Calu3 (cell line): ENCODE data around the gene DGKI. TPM values are rescaled to one million over a fixed set of nuclear protein-coding genes. Genes with fewer than 3 reads are reported as not detected.

Source experiments
- BruUV-seq: library from RNA; stranded (reverse); fragments of 400-500 nt; replicated peaks from 2 replicates; lab custom pipeline; 2021; lab: Mats Ljungman, UMichigan
- CTCF ChIA-PET: fragments of 300-600 bp; sonication (Branson Sonifier 250); formaldehyde crosslinking; loops from one replicate; lab custom pipeline; 2022; ENCODE audit warnings: antibody characterized with exemption; lab: Charles Lee
- DNase-seq: peaks from one replicate; pipeline ENCODE4 v3.0.0; 2022
- H3K27ac Mint-ChIP-seq: one replicate; pipeline ENCODE4 v1.8.0; 2022; ENCODE audit warnings: mixed read lengths; ENCODE audit not compliant: unreplicated experiment
- H3K27me3 Mint-ChIP-seq: one replicate; pipeline ENCODE4 v1.8.0; 2022; ENCODE audit warnings: mixed read lengths; ENCODE audit not compliant: unreplicated experiment
- H3K36me3 Mint-ChIP-seq: one replicate; pipeline ENCODE4 v1.8.0; 2022; ENCODE audit warnings: mild to moderate bottlenecking, moderate library complexity, mixed read lengths; ENCODE audit not compliant: insufficient read depth, unreplicated experiment
- H3K4me1 Mint-ChIP-seq: one replicate; pipeline ENCODE4 v1.8.0; 2022; ENCODE audit warnings: mild to moderate bottlenecking, low read depth, mixed read lengths; ENCODE audit not compliant: unreplicated experiment
- H3K4me3 Mint-ChIP-seq: one replicate; pipeline ENCODE4 v1.8.0; 2022; ENCODE audit warnings: mild to moderate bottlenecking, low read depth, moderate library complexity, mixed read lengths; ENCODE audit not compliant: unreplicated experiment
- H3K9me3 Mint-ChIP-seq: one replicate; pipeline ENCODE4 v1.8.0; 2022; ENCODE audit warnings: low read depth, mixed read lengths; ENCODE audit not compliant: unreplicated experiment
- intact Hi-C: fragments of 100-400 bp; cut with micrococcal nuclease; formaldehyde crosslinking; loops from one replicate; pipeline ENCODE4 v1.10.0; 2022; ENCODE audit not compliant: unreplicated experiment
- total RNA-seq: library from RNA; stranded (reverse); gene quantifications from 2 replicates; pipeline ENCODE4 v1.2.3, GENCODE V29; 2022
- TF ChIP-seq, protein P1 (sequence below): fragments of 200-600 bp; IDR thresholded peaks from one replicate; pipeline ENCODE4 v1.8.0; 2022; ENCODE audit warnings: antibody characterized with exemption; ENCODE audit not compliant: unreplicated experiment

The DGKI gene
- total RNA-seq, 1 experiment from 2014 or later: not detected

DNA sequence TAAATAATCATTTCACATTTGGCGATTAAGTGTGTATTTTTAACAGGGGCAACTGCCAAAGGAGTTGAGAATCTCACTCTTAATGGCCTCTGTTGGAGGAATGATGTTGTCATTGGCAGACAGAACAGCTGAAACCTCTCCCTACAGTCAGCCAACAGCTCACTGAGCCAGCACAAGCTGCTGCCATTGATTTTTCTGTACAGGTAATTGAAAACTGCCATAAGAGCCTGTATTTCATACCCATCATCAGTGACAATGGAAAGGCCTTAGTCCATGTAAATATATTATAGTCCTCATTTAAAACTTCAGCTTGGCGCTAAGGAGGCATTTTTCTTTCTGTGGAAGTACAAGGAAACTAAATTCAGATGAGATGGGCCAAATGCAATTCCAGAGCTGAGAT lies 475.2 kb downstream of the DGKI start:
- Mint-ChIP-seq H3K9me3 (peaks cover 4% of the 10 kb centered on the region), H3K36me3 (no peaks in the 10 kb centered on the region), H3K27me3 (no peaks in the 10 kb centered on the region), H3K27ac (no peak overlapping the region), H3K4me3 (no peak overlapping the region), H3K4me1 (no peaks in the 10 kb centered on the region)
- BruUV-seq: no TSS peak
- intact Hi-C loops: no loop called here
- CTCF ChIA-PET: no interaction called here
- DNase-seq: no peak
- TF ChIP-seq, protein P1, sequence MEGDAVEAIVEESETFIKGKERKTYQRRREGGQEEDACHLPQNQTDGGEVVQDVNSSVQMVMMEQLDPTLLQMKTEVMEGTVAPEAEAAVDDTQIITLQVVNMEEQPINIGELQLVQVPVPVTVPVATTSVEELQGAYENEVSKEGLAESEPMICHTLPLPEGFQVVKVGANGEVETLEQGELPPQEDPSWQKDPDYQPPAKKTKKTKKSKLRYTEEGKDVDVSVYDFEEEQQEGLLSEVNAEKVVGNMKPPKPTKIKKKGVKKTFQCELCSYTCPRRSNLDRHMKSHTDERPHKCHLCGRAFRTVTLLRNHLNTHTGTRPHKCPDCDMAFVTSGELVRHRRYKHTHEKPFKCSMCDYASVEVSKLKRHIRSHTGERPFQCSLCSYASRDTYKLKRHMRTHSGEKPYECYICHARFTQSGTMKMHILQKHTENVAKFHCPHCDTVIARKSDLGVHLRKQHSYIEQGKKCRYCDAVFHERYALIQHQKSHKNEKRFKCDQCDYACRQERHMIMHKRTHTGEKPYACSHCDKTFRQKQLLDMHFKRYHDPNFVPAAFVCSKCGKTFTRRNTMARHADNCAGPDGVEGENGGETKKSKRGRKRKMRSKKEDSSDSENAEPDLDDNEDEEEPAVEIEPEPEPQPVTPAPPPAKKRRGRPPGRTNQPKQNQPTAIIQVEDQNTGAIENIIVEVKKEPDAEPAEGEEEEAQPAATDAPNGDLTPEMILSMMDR: no peak

DNA sequence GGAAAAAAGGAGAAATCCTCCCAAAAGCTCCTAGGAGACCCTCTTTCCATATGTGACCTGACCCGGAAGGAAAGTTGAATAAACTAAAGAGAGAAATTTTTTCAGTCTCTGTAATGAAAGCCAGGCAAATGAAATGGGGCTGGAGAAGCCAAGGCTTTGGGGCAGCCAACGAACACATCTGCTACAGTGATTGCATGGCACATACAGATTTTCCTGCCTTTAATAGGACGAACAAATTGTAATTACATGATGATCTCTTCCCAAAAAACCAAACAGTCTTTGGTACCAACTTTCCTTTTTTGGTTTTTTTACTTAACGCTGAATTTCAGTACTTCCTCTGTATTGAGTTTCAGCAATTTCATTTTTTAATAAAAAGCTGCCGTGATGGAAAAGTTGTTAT lies 479.8 kb downstream of the DGKI start:
- no peaks in the 10 kb centered on the region for H3K4me1 Mint-ChIP-seq
- CTCF ChIA-PET: no interaction called here
- H3K36me3 Mint-ChIP-seq: no peaks in the 10 kb centered on the region
- no peak overlapping the region for H3K27ac Mint-ChIP-seq
- BruUV-seq: no TSS peak
- intact Hi-C loops: no loop called here
- no peak for DNase-seq
- no peaks in the 10 kb centered on the region for H3K27me3 Mint-ChIP-seq
- TF ChIP-seq, protein P1: no peak
- no peak overlapping the region for H3K4me3 Mint-ChIP-seq
- peaks cover 9% of the 10 kb centered on the region for H3K9me3 Mint-ChIP-seq

DNA sequence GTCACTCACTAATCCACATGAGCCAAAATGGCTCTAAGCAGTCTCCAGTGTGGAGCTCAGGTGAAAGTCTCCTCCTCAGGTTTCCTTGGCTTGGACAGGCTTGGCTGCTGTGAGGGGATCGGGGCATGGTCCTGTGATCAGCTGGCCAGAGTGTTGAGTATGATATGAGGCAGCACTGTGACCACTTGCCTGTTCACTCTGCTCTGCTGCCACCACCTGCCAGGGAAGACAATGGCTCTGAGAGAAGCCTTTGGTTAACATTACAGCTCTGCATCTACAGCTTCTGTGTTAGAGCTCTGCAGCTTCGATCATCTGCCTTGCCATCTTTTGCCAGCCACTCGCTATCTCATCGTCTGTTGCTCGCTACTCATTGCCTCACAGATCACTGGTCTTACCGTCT lies 483.1 kb downstream of the DGKI start:
- intact Hi-C loops: no loop called here
- H3K27me3 Mint-ChIP-seq: no peaks in the 10 kb centered on the region
- H3K36me3 Mint-ChIP-seq: no peaks in the 10 kb centered on the region
- no TSS peak for BruUV-seq
- no peak overlapping the region for H3K4me3 Mint-ChIP-seq
- TF ChIP-seq, protein P1: no peak
- no peak for DNase-seq
- CTCF ChIA-PET: no interaction called here
- H3K9me3 Mint-ChIP-seq: peaks cover 22% of the 10 kb centered on the region
- no peaks in the 10 kb centered on the region for H3K4me1 Mint-ChIP-seq
- no peak overlapping the region for H3K27ac Mint-ChIP-seq

DNA sequence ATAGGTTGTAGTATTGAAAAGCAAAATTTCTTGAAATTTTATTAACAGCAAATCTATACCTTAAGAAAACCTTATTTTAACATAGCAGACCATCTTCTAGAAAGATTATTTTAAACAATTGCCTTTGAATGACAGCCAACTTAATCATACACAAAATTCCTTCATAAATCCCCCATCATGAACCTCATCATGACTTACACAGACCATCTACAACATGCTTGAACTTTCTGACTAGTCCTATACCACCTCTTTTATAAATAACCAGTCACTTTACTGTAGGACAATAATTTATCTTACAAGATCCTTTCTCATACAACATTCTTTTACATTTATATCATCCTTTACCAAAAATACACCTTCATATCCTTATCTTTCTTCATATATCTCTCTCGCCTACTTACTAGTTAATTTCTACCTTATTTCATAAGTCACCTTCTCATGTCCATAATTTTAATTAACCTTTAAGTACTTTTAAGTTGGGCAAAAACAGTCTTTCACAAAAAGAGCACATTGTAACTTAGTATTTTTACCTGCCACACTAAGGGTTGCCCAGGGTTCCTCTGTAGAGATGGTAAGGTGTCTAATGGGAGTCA lies 486.6 kb downstream of the DGKI start:
- H3K9me3 Mint-ChIP-seq: peaks cover 18% of the 10 kb centered on the region
- TF ChIP-seq, protein P1: no peak
- CTCF ChIA-PET: no interaction called here
- no peaks in the 10 kb centered on the region for H3K27me3 Mint-ChIP-seq
- no TSS peak for BruUV-seq
- no peak overlapping the region for H3K4me3 Mint-ChIP-seq
- H3K27ac Mint-ChIP-seq: no peak overlapping the region
- no peak for DNase-seq
- no peaks in the 10 kb centered on the region for H3K36me3 Mint-ChIP-seq
- no peaks in the 10 kb centered on the region for H3K4me1 Mint-ChIP-seq
- intact Hi-C loops: no loop called here
